Loucy (cell line): Measurements from ENCODE around the gene C11orf52.

Experiments
- CTCF ChIP-seq: fragments of 200-600 bp; sonication (generic); conservative IDR thresholded peaks from 2 replicates; pipeline ENCODE4 v1.5.1; 2014; ENCODE audit warnings: mild to moderate bottlenecking, antibody characterized with exemption, low read length
- EZH2phosphoT487 ChIP-seq: fragments of 200-600 bp; IDR thresholded peaks from 2 replicates; pipeline ENCODE4 v1.6.1; 2018; ENCODE audit warnings: antibody characterized with exemption, mild to moderate bottlenecking, moderate library complexity, borderline replicate concordance

- no peak for TF ChIP-seq CTCF
- TF ChIP-seq EZH2phosphoT487: no peak
Measured at GRCh38 chr11:111941963-111942362, 23.2 kb downstream of the C11orf52 start.
